Measurements from ENCODE around the gene SEMA3B. TPM values are rescaled to one million over a fixed set of nuclear protein-coding genes. Genes with fewer than 3 reads are reported as not detected.

SEMA3B gene
- total RNA-seq, 4 donors from 2014 or later, result 21.0 to 31.0 (median 26.5) TPM

GRCh38 chr3:50273689-50274065, 4.7 kb downstream of the SEMA3B start:
- Histone ChIP-seq H3K4me3 (replicated peaks in 1 of 3) (peak overlapping the region in 1 of 3 donors; percentile 13), H3K9me3 (no peaks in the 10 kb centered on the region), H3K36me3 (no peaks in the 10 kb centered on the region), H3K27me3 (no peaks in the 10 kb centered on the region), H3K27ac (no peak overlapping the region), H3K4me1 (peaks cover 22 to 42% of the 10 kb centered on the region in 2 donors)
- intact Hi-C loops (cut with DNase I), result loop anchor here (2.0 kb wide), 2 partner anchors 47 to 79 kb away; no protein-coding TSS in a partner anchor
- 47 to 48% methylated on average over 6 to 23 of the region's 31 CpGs for WGBS, 2 donors
- no peak for DNase-seq
- TF ChIP-seq POLR2A (IDR thresholded peaks at IDR 0.05) (no peak), CTCF (IDR thresholded peaks at IDR 0.05) (no peak)

DNA sequence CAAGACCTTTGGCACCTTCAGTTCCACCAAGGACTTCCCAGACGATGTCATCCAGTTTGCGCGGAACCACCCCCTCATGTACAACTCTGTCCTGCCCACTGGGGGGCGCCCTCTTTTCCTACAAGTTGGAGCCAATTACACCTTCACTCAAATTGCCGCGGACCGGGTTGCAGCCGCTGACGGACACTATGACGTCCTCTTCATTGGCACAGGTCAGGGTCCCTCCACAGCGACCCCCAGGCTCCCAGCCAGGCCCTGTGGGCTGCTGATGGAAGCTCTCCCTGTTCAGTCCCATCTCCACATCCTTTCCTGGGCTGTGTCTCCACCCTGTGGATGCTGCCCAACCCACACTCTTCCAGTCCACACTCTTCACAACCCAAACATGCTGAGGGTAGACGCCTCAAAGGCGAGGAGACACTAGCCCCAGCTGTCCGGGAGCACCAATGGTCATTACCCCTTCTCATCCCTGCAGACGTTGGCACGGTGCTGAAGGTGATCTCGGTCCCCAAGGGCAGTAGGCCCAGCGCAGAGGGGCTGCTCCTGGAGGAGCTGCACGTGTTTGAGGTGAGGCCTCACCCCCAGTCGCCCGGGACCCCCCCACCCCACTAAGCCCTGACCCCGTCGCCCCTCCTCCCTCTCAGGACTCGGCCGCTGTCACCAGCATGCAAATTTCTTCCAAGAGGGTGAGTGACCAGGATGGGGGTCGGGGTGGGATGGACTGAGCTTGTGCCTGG, 5.6 kb downstream of the SEMA3B start:
- Histone ChIP-seq H3K4me3 (replicated peaks in 1 of 3) (no peak overlapping the region), H3K27me3 (no peaks in the 10 kb centered on the region), H3K4me1 (peaks cover 14 to 34% of the 10 kb centered on the region in 2 donors), H3K36me3 (no peaks in the 10 kb centered on the region), H3K27ac (no peak overlapping the region), H3K9me3 (no peaks in the 10 kb centered on the region)
- TF ChIP-seq POLR2A (IDR thresholded peaks at IDR 0.05) (no peak), CTCF (IDR thresholded peaks at IDR 0.05) (peak; percentile 28 to 69 (median 56))
- 16 to 36% methylated on average over 14 to 18 of the region's 26 CpGs for WGBS, 2 donors
- intact Hi-C loops (cut with DNase I), result loop anchor here (2.0 kb wide), 1 partner anchor 80 kb away; no protein-coding TSS in a partner anchor
- peak; percentile 58 to 64 for DNase-seq

GRCh38 chr3:50275141-50275995, 6.4 kb downstream of the SEMA3B start:
- Histone ChIP-seq H3K27ac (no peak overlapping the region), H3K9me3 (no peaks in the 10 kb centered on the region), H3K4me3 (replicated peaks in 1 of 3) (no peak overlapping the region), H3K4me1 (peaks cover 9 to 25% of the 10 kb centered on the region in 2 donors), H3K27me3 (no peaks in the 10 kb centered on the region), H3K36me3 (no peaks in the 10 kb centered on the region)
- DNase-seq, result no peak
- no peak for TF ChIP-seq POLR2A (IDR thresholded peaks at IDR 0.05)
- no peak for TF ChIP-seq CTCF (IDR thresholded peaks at IDR 0.05)
- intact Hi-C loops (cut with DNase I), result loop anchor here (2.0 kb wide), 1 partner anchor 81 kb away; no protein-coding TSS in a partner anchor
- WGBS, 2 donors, result 31 to 36% methylated on average over 30 of the region's 65 CpGs

DNA sequence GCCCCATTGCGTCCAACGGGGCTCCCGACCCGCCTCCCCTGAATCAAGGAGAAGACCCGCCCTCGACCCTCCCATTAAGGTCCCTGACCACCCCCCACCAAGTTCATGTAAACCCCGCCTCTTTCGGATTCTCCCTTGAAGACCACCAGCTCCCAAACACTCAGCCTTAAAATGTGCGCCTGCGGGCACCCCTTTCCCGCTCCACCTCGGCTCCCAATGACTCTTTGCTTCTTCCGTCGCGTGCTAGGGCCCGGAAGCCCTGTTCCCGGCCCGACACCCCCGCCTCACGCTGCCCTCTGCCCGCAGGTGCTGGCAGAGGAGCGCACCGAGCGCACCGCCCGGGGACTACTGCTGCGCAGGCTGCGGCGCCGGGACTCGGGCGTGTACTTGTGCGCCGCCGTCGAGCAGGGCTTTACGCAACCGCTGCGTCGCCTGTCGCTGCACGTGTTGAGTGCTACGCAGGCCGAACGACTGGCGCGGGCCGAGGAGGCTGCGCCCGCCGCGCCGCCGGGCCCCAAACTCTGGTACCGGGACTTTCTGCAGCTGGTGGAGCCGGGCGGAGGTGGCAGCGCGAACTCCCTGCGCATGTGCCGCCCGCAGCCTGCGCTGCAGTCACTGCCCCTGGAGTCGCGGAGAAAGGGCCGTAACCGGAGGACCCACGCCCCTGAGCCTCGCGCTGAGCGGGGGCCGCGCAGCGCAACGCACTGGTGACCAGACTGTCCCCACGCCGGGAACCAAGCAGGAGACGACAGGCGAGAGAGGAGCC, 7.2 kb downstream of the SEMA3B start:
- H3K9me3 ChIP-seq, result no peaks in the 10 kb centered on the region
- peaks cover 9 to 23% of the 10 kb centered on the region in 2 donors for H3K4me1 ChIP-seq
- no peaks in the 10 kb centered on the region for H3K27me3 ChIP-seq
- H3K27ac ChIP-seq, result no peak overlapping the region
- no peak for DNase-seq
- intact Hi-C loops (cut with DNase I), result loop anchor here (2.0 kb wide), 1 partner anchor 81 kb away; no protein-coding TSS in a partner anchor
- H3K4me3 ChIP-seq (replicated peaks in 1 of 3), result no peak overlapping the region
- WGBS, 2 donors, result 40 to 45% methylated on average over 19 to 63 of the region's 79 CpGs
- no peak for TF ChIP-seq POLR2A (IDR thresholded peaks at IDR 0.05)
- TF ChIP-seq CTCF (IDR thresholded peaks at IDR 0.05), result no peak
- no peaks in the 10 kb centered on the region for H3K36me3 ChIP-seq
